GM19035 (cell line): ENCODE results near the gene SEPHS1.
A peak's percentile ranks its signal among the peaks of the same experiment; 100 is the strongest.

Experiments
- ATAC-seq: cut with Tn5 transposase; IDR thresholded peaks from one replicate; pipeline ENCODE4 v1.9.1; 2021; ENCODE audit not compliant: unreplicated experiment

SEPHS1 gene

DNA sequence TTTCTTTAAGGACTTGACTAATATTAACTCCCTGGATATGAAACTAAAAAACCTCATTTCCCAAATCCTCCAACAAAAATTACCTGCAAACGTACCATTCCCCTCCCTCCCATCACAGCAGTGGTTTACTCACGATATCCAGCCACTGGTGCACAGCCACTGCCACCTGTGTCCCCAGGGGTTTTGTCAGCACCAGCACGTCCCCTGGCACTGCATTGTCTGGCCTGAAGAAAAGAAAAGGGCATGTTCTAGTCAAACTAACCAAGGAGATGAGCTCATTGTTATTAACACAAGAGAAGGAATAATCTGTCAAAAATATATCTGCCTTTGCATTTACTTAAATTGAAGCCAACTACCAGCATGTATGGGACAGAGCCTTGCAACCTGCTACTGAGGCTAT, 18.5 kb downstream of the SEPHS1 start:
- ATAC-seq = no peak

DNA sequence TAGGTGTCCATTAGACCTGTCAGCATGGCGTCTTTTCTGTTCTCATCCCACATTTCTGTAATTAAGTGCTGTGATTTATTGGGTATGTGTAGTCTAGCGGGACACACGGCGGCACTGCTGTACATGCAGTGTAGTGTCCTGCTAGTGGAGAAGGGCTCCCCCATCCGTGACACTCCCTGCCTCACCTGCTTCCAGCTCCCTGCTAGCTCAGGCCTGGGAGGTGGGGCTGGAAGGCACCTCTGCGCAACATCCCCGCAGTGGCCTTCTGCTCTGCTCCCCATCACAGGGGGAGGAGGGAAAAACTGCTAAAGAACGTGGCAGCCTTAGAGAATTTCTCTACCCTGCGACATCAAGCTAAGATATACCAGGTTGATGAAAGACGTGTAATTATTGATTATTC, 19.5 kb downstream of the SEPHS1 start:
- no peak for ATAC-seq

DNA sequence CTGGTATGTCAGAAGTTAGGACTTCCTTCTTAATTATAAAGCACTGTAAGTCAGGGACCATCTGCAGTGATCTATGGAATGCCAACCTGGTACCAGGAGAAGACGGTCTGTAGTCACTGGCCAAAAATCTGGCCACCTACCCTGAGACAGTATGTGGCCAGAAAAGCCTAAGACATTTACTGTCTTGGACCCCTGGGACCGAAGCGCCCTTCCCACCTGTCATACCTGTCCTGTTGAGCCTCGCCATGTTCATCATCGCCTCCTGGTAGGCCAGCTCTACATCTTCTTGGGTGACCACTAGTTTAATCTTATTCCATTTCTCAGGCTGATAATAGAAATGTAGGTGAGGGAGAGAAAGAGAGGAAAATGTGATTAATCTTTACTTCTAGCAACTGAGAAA, 20.0 kb downstream of the SEPHS1 start:
- no peak for ATAC-seq

DNA sequence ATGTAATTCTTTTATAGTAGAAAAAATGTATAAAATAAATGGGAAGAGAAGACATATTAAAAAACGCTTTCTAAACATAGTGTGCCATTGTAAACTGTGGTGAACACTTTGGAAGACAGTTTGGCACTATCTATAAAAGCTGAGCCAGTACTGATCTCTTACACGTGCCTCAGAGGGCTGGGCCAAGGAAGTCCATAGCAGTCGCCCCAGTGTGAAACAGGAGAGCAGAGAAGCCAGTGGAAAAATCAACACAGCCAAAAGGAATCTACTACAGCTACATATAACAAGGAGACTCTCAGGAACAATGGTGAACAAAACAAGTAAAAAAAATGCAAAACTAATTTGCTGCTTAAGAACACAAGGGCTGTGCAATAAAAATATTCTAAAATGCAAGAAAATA, 20.6 kb downstream of the SEPHS1 start:
- no peak for ATAC-seq

DNA sequence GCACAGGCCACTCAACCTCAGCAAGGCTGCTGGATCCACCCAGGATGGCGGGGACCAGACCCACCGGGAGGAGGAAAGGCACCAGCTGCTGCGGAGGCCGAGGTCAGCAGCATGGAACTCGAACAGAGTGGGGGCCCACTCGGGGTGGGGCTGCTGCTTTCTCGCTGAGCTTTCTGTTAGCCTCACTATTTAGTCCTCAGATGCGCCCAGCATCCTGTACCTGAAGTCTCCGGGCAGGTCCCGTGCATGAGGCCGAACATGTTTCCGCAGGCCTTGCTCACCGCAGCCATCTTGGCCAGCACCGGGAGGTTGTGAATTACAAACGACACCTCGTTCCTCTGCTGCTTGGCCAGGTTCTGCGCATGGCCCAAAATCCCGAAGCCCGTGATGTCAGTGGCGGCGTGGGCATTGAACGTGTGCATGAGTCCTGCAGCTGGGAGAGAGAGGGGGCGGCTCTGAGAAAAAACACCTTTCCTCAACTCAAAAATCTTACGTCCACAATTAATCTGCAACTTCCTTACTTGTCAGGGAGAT, 25.4 kb downstream of the SEPHS1 start:
- no peak for ATAC-seq

DNA sequence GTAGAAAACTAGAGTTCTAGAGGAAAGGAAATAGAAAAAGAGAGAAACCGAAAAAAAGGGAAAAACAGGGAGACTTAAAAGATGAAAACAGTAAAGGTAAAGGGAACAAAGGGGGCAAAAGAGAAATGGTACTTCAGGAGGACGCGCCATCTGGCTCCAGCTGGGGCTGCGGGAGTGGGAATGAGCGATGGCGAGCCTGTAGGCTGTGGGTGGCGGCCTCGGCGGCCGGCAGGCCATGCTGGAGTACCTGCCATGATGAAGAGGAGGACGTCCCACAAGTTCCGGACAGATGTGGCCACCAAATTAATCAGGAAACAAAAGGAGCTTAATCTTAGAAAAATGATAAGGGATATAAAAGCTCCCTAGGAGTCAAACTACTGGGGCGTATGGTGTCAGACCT, 26.5 kb downstream of the SEPHS1 start:
- no peak for ATAC-seq

DNA sequence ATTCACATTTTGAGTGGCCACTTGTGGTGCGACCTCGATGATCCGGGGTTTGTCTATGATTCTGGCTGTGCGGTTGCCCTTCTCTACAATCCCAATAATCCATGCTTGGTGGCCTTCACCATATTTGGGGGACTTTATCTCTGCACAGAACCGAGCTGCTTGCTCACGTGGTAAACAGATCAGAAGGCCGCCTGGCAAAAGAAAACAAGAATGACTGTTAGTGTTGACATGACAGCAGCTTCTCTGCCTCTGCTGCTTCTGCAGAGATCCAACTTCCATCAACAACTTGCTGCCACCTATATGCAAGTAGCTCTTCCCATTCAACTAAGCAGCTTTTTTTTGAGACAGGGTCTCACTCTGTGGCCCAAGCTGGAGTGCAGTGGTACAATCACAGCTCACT, 28.9 kb downstream of the SEPHS1 start:
- no peak for ATAC-seq

DNA sequence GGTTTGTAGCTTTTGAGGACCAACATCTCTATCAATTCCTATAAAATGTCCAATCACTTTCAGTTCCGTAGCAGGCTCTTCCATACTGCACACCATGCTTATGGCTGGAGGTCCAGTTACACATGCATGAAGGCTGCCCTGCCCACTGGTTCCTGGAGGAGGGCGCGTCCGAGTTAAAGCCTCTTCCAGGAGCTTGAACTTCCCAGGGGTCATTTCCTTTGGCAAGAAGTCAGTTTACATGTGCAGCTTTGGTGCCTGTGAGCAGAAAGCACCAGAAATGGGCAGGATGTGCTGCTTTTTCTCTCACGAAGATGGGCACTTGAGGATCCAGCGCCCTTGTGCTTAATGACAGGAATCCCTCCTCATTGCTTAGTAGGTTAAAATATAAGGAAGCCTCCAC, 30.6 kb downstream of the SEPHS1 start:
- no peak for ATAC-seq

DNA sequence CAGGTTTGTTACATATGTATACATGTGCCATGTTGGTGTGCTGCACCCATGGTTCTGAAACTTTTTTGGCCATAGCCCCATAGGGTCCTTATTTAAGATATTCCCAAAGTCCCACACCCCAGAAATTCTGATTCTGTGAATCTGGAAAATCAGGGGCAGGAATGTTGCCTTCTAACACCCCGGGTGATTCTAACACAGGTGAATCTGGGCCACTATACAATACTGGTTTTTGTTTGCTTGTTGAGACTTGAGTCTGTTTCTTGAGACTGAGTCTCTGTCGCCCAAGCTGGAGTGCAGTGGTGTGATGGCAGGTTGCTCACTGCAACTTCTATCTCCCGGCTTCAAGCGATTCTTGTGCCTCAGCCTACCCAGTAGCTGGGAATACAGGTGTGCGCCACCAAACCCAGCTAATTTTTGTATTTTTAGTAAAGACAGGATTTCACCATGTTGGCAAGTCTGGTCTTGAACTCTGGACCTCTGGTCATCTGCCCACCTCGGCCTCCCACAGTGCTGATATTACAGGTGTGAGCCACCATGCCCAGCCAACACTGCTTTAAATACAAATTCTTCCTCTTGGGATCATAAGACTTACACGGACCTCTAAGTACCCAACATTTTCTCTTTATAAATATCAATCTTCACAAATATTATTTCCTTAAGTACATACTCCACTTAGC, 31.3 kb downstream of the SEPHS1 start:
- ATAC-seq = no peak

DNA sequence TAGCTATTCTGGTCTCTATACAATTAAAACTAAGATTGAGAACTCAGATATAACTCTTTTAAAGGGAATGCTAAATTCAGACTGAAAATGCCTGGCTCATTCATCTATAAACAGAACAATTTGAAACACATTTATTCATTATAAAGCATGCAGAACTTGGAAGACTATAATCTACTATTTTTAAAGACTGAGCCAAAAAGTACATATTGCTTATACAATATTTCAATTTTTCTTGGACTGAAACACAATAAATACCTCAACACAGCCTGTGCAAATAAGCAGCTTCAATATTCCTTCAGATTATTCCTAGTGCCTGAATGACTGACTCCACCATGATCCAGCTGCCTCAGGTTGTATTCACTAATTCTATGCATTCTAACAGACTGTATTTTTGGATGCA, 32.7 kb downstream of the SEPHS1 start:
- no peak for ATAC-seq

DNA sequence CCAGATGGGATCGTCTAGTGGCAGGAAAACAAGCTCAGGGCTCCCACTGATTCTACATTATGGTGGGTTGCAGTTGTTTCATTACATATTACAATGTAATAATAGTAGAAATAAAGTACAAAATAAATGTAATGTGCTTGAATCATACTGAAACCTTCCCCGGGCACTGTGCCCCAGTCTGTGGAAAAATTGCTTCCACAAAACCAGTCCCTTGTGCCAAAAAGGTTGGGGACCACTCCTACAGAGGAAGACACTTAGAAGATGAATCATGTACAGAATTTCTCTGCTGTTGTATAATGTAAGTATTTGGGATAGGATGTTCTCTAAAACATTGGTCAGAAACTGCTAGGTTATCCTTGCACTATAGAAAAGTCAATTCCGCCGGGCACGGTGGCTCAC, 36.9 kb downstream of the SEPHS1 start:
- ATAC-seq = no peak

DNA sequence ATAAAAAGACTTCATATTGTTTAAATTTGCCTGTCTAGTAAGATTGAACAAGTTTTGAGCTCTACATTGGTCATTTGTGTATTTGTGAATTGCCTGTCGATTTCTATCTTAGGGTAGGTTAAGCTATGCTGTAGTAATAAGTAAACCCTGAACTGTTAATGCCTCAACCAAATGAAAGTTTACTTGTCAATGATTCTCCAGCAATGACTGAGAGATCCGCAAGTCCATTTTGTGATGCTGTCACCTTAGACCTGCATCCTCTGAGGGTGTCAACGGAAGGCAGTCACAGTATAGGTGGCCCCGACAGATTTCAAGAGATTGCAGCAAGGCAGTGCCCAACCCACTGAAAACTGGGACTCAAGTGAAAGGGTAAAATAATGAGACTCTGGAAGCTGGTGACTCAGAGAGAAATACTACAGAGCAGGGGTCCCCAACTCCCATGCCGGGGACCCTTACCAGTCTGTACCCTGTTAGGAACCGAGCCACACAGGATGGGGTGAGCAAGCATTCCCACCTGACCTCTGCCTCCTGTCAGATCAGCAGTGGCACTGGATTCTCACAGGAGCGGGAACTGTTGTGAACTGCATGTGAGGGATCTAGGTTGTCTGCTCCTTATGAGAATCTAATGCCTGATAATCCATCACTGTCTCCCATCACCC, 37.4 kb downstream of the SEPHS1 start:
- no peak for ATAC-seq

DNA sequence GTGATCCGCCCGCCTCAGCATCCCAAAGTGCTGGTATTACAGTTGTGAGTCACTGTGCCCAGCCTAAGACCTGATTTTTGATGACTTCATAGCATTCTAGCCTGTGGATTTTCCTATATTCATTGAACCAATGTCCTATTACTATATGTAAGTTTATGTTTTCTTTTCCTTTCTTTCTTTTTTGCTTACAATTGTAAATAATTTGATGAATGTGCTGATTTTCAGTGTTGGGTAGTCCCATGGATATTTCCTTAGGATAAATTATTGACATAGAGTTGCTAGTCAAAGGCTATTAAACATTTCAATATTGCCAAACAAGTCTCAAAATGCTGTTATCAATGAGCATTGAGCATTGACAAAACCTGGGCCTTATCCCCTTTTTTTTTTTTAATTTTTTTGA, 38.3 kb downstream of the SEPHS1 start:
- no peak for ATAC-seq

DNA sequence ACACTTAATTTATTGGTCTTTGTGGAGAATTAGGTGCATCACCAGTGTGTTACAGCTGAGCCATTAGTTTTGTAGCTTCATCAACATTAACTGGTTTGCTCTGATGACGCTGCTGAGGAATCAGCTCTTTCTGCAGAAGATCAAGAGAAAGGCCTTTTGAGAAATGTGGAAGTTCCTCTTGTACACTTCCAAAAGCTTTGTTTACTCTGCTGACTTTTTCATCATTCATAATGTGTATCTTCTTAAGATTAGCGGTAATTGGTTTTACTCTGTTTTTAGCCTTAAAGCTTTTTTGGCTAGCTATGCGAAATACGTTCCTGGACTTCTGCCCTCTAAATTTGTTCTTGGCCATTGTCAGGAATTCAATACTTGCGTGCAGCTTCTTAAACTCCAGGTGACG, 40.0 kb downstream of the SEPHS1 start:
- no peak for ATAC-seq

DNA sequence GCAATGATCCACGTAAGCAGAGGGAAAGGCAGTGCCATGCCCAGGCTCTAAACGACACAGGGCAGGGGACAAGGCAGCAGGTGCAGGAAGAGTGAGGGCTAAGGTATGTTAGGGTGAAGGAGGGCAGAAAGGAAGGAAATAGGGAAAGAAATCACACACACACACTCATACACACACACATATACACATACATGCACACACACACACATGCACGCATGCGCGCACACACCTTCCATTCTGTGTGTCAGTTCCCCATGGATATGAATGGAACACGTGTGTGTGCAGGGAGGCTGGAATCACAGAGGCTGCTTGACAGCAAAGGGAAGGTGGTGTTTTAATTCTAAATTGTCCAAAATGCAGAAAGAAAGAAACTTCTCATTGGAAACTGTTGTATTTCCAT, 42.0 kb downstream of the SEPHS1 start:
- ATAC-seq = no peak

DNA sequence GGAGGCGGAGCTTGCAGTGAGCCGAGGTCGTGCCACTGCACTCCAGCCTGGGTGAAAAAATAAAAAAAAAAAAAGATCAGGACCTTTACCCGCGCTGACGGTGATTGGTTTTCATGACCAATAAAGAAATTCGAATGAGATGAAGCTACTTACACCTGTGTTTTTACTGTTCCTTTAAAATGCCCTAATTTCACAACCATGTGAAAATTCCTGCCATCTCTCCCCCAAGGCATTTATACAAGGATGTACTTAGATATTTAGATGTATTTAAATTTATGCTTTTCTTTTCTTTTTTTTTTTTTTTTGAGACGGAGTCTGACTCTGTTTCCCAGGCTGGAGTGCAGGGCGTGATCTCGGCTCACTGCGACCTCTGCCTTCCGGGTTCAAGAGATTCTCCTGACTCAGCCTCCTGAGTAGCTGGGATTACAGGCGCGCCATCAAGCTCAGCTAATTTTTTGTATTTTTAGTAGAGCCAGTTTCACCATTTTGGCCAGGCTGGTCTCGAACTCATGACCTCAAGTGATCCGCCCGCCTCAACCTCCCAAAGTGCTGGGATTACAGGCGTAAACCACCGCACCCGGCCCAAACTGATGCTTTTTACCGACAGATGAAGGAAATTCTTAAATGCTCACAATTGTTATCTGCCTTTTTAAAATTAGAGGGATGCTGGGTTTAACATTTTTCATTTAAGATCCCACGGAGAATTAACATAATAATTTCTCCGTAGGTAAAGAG, 45.1 kb downstream of the SEPHS1 start:
- no peak for ATAC-seq

DNA sequence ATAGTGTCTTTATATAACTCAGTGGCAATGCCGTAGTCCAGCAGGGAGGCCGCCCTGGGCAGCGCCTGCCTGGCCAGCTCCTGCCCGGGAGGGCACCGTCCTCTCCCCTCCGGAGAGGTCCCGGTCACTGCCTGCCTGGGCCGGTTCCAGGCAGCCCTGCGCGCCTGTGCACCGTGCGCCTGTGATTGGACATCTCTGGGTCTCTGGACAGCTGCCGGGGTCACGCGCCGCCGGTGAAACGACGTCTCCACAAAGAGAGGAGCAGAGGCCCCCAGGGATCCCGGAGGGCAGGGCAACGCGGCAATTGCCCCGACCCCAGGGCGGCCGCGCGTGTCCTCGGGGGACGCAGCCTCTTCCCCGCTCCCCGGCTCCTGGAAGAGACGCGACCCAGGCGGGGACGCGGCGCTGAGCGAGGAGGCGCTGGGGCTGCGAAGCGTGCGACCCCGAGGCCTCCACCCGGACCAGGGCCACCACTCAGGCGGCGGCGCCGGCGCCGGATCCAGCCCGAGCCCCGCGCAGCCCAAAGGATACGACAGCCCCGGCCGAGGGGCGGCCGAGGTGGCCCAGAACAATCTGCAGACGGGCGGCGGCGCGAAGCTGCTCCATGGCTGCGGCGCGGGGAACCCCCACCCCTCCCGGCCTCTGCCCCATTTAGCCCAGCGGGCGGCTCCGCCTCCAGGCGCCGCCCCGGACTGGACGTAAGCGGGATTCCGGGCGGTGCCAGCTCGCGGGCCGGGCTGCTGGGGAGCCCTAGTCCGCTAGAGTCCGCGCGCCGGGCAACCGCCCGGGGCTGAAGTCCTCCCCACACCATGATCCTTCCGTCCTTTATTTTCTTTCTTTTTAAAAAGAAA, 48.4 kb downstream of the SEPHS1 start, which contains the start of gene PHYH:
TSS of gene PHYH (minus strand) at position 628 of the 851 bp plus-strand sequence. CDS start at position 606, 22 bp downstream.
- ATAC-seq = peak; percentile 69

DNA sequence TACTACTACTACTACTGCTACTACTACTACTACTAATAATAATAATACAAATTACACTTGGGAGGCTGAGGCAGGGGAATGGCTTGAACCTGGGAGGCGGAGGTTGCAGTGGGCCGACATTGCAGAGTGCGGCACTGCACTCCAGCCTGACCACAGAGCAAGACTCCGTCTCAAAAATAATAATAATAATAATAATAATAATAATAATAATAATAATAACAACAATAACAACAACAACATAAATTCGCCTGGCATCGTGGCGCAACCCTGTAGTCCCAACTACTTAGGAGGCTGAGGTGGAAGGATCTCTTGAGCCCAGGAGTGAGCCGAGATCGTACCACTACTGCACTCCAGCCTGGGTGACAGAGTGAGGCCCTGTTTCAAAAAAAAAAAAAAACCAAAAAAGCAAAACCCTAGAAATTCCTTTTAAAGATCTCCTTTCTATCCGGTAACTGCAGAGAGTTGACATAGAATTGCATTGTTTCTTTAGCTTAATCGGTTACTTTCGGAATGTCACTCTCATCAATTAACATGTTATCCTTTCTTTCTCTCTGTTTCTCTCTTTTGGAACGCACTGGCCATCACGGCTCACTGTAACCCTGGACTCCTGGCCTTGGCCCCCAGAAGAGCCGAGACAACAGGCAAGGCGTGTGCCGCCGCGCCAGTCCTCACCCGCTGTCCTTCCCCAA, 49.2 kb downstream of the SEPHS1 start:
- ATAC-seq = no peak

DNA sequence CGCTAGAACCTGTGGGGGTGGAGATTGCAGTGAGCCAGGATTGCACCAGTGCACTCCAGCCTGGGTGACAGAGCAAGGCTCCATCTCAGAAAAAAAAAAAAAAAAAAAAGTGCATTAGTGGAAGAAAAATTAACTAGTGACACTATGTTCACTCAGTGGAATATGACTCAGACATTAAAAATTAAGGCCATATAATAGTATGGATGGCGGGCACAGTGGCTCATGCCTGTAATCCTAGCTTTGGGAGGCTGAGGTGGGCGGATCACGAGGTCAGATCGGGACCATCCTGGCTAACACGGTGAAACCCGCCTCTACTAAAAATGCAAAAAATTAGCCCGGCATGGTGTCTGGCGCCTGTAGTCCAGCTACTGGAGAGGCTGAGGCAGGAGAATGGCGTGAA, 51.6 kb downstream of the SEPHS1 start:
- ATAC-seq = no peak

DNA sequence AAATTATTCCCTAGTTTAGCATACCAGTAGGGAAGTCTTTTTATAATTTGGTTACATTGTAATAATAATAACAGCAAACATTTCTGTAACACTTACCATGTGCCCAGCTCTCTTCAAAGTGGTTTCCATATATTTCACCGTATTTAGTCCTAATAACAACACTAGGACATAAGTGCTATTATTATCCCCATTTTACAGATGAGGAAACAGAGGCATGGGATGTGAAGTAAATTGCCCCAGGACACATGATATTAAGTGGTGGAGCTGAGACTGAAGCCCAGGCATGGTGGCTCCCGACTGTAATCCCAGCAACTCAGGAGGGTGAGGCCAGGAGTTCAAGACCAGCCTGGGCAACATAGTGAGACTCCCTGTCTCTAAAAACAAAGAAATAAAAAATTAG, 53.3 kb downstream of the SEPHS1 start:
- ATAC-seq = no peak
